Stimulated activated CD4-positive, alpha-beta T cell treated with anti-CD3 and anti-CD28 coated beads, Interleukin-1b, Interleukin-23, amount 100 ng/mL, for 1 hour (primary cell): ENCODE results near the gene PTPRN2.

Experiments used
- DNase-seq, 2 donors: peaks; one replicate each; pipeline ENCODE4 v3.0.0-alpha.2; 2020; ENCODE audit warnings: low read depth in 2 of 2

Gene PTPRN2

GRCh38 chr7:157558516-157558874, 1029.1 kb downstream of the PTPRN2 start:
- no peak for DNase-seq

GRCh38 chr7:157558061-157558460, 1029.6 kb downstream of the PTPRN2 start:
- DNase-seq: no peak

- DNase-seq: no peak
Measured at GRCh38 chr7:157557263-157557662, 1030.4 kb downstream of the PTPRN2 start.

- no peak for DNase-seq
Measured at GRCh38 chr7:157556642-157556944, 1031.0 kb downstream of the PTPRN2 start.

GRCh38 chr7:157555944-157556641, 1031.5 kb downstream of the PTPRN2 start:
- no peak for DNase-seq

- DNase-seq: no peak
Measured at GRCh38 chr7:157555313-157555712, 1032.3 kb downstream of the PTPRN2 start.

GRCh38 chr7:157554393-157555238, 1033.0 kb downstream of the PTPRN2 start:
- no peak for DNase-seq

- no peak for DNase-seq
Measured at GRCh38 chr7:157553256-157553655, 1034.4 kb downstream of the PTPRN2 start.

- no peak for DNase-seq
Measured at GRCh38 chr7:157552295-157552993, 1035.2 kb downstream of the PTPRN2 start.

- DNase-seq: no peak
Measured at GRCh38 chr7:157551325-157552070, 1036.1 kb downstream of the PTPRN2 start.

- DNase-seq: no peak
Measured at GRCh38 chr7:157550300-157551275, 1037.0 kb downstream of the PTPRN2 start.

- no peak for DNase-seq
Measured at GRCh38 chr7:157549612-157550299, 1037.9 kb downstream of the PTPRN2 start.

GRCh38 chr7:157548691-157549303, 1038.8 kb downstream of the PTPRN2 start:
- no peak for DNase-seq

- no peak for DNase-seq
Measured at GRCh38 chr7:157547611-157548010, 1040.0 kb downstream of the PTPRN2 start.

GRCh38 chr7:157547102-157547501, 1040.5 kb downstream of the PTPRN2 start:
- no peak for DNase-seq

GRCh38 chr7:157545681-157546060, 1042.0 kb downstream of the PTPRN2 start:
- DNase-seq: no peak

GRCh38 chr7:157544980-157545680, 1042.5 kb downstream of the PTPRN2 start:
- no peak for DNase-seq

GRCh38 chr7:157544226-157544625, 1043.4 kb downstream of the PTPRN2 start:
- no peak for DNase-seq

GRCh38 chr7:157543791-157544190, 1043.8 kb downstream of the PTPRN2 start:
- DNase-seq: no peak
